ENCODE measurements around the gene SLC2A11.

Gene SLC2A11, protein sequence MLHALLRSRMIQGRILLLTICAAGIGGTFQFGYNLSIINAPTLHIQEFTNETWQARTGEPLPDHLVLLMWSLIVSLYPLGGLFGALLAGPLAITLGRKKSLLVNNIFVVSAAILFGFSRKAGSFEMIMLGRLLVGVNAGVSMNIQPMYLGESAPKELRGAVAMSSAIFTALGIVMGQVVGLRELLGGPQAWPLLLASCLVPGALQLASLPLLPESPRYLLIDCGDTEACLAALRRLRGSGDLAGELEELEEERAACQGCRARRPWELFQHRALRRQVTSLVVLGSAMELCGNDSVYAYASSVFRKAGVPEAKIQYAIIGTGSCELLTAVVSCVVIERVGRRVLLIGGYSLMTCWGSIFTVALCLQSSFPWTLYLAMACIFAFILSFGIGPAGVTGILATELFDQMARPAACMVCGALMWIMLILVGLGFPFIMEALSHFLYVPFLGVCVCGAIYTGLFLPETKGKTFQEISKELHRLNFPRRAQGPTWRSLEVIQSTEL

DNA sequence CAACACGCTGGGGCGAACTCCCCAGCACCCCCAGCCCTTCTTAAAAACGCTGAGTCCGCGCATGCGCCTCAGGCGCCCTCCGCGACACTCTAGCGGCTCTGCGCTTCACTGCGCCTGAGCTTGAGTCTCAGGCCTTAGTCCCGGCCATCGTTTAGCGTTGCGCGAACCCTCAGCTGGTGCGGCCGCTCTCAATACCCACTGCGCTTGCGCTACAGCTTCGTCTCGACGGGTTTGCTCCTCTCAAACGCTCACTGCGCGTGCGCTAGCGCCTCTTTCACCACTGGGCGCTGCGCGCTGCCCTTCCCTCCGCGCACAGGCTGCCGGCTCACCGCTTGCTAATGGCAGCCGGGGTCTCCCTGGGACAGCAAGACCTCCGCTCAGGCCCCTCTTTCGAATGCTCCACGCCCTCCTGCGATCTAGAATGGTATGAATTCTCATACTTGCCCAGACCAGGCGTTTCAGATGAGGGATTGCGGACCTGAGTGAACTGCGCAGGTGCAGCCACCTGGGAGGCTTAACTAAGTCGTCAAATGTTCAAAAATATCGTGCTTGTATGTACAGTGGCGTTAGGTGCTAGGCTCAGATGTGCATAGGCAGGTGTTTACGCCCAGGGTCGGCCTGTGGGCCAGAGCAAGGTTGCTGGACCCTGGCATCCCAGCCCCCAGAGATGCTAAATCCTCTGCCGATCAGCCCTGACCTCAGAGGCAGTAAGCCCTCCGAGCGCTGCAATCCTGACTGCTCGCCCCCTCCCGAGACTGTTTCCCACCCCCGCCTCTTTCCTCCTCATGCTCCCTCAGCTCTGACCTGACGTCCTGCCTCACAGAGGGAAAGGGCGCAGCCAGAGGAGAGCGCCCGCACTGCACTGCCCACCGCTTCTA lies at the start of gene SLC2A11:
TSS of gene SLC2A11 (plus strand) at position 270 of the 878 bp plus-strand sequence. CDS start at position 395, 125 bp downstream.
- DNase-seq: peak; percentile 56 to 97 (median 94)

DNA sequence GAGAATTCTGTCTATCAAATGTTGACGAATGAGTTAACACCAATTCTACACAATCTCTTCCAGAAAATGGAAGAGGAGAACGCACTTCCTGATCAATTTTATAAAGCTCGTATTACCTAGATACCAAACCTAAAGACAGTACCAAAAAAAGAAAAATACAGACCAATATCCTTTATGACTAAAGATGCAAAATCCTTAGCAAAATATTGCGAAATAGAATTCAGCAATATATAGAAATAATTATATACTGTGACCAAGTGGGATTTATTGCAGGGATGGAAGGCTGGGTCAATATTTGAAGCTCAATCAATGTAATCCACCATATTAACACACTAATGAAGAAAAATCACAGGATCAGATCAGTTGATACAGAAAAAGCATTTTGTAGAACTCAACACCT lies 45.3 kb upstream of the SLC2A11 start:
- no peak for DNase-seq

DNA sequence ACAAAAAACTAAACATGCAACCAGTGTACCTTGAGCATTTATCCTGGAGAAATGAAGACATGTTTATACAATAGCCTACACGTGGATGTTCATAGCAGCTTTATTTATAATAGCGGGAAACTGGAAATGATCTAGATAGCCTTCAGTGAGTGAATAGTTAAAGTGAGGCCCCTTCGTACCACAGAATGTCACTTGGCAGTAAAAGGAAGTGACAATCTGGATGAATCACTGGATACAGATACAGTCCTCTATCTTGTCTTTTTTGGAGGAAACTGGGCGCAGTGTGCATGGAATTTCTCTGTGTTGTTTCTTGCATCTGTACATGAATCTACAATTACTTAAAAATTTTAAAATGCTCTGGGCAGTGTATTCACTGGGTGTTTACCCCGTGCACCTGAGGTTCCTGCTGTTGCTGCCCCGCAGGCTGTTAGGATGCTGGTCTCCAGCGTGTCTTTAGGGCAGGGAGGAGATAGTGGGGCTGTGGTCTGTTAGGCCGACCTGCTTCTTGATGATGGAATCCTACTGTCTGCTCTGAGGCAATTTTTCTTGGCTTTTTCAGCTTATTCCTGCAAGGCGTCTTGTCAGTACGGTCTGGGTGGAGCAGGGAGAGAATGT lies 42.0 kb upstream of the SLC2A11 start:
- DNase-seq: no peak

DNA sequence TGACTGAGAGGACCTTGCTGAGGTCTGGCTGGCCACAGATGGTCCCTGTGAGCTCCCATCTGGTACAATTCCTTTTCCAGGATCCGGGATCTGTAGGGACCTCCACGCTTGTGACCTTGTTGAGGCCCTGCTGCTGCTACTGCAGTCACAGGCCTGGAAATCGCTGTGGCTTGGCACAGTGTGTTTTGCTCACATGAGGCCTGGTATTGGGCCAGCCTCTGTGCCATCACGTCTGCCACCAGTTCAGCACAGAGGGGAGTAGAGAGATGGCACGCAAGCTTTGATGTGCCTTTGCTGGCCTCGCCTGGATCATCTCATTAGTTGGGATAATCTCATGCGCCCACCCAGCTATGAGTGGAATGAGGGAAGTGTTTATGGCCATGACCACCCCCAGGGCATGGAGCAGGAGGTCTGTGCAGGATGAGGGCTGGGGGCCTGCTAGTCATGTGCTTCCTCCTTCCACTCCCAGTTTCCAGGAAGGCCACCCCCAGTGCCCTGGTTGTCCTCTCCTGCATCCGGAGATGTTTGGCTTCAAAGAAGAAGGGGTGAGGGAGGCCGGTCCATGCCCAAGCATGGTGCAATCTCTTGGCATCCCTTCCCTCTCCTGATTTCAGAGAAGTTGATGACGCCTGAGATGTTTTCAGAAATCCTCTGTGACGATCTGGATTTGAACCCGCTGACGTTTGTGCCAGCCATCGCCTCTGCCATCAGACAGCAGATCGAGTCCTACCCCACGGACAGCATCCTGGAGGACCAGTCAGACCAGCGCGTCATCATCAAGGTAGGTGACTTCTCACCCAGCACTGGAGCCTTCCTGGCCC lies 41.3 kb upstream of the SLC2A11 start:
- DNase-seq: peak in 26 of 58 donors; percentile 16 to 71 (median 36)

DNA sequence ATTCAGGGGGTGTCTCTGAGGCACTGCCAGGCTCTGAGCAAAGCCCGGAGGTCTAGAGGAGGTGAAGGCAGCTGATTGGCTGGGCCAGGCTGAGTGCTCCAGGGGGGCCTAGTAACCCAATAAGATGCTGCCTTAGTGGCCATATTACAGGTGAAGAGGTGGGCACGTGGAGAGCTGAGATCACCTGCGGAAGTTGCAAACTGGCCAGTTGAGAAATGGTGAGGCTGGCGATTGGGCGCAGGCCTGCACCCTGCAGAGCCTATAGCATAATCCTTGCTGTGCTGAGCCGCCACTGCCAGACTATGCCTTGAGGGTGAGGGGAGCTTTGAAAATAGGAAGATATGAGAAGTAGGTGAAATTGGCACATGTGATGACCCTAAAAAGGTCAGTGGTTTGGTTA lies 40.5 kb upstream of the SLC2A11 start:
- no peak for DNase-seq

DNA sequence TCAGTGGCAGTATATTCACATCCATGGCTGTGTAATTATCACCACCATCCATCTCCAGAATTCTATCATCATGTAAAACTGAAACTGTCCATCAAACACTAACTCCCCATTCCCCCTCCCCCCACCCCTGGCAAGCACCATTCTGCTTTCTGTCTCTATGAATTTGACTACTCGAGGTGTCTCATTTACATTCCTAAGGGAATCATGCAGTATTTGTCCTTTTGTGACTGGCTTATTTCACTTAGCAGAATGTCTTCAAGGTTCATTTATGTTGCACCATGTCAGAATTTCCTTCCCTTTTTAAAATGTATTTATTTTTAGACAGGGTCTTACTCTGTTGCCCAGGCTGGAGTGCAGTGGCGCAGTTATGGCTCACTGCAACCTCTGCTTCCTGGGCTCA lies 39.1 kb upstream of the SLC2A11 start:
- no peak for DNase-seq

DNA sequence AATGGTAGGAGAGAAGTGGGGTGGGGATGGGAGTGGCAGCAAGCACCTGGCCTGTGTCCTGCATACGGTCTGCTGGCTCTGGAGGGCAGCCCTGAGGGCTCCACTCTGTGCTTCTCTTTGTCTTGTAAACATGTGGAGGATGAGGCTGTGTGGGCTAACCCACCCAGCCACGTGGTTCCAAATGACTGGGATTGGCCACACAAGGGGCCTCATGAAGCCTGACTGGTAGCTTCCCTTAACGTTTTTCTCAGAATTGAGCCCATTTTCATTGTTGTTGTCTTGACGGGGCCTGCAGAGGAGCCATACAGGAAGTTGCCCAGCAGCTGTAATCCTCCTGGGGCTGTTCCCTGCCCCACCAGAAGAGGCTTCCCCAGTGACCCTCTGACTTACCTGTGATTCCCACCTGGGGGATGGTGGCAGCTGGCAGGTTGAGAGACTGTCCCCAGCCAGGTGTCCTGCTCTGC lies 36.9 kb upstream of the SLC2A11 start:
- DNase-seq: no peak

DNA sequence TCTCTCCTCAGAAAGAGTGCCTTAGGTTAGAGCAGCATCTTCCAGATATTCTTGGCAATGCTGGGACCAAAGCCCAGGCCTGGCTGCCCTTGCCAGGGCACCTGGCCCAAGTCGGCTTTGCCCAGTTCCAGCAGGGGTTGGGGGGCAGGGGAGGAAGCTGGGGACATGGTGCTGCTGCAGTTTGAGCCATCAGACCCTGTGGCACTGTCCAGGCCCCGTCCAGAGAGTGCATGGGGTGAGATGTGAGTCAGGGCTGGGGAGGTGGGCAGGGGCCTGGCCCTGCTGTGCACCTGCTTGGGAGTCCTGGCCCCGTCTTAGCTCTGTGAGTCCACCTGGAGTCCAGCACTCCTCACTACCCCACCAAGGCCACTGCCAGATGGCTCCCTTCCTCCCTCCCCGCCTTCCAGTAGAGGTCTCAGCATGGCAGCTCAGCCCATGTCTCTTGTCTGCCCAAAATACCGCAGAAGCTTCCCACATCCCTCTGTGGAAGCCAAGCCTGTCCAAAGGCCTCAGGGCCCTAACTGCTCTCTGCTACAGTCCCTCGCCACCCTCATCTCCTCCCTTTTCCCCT lies 35.5 kb upstream of the SLC2A11 start:
- DNase-seq: peak in 18 of 58 donors; percentile 17 to 70 (median 36)

DNA sequence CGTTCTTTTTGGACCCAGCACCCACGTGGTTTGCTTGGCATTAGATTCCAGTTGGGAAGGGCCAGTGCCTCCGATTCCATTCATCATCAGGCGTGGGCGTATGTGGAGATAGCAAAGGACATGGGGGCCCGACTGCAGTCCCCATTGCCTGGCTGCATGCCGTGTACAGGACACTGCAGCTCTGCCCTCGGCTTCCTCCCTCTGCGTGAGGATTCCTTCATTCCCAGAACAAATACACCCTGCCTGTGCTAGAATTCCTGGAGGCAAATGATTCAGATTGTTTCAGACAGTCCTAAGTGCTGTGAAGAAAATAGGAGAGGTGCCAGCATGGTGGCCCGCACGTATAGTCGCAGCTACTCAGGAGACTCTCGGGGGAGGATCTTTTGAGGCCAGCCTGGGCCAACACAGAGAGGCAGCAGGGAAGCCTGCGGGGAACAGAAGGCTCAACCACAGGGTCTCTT lies 34.3 kb upstream of the SLC2A11 start:
- no peak for DNase-seq

DNA sequence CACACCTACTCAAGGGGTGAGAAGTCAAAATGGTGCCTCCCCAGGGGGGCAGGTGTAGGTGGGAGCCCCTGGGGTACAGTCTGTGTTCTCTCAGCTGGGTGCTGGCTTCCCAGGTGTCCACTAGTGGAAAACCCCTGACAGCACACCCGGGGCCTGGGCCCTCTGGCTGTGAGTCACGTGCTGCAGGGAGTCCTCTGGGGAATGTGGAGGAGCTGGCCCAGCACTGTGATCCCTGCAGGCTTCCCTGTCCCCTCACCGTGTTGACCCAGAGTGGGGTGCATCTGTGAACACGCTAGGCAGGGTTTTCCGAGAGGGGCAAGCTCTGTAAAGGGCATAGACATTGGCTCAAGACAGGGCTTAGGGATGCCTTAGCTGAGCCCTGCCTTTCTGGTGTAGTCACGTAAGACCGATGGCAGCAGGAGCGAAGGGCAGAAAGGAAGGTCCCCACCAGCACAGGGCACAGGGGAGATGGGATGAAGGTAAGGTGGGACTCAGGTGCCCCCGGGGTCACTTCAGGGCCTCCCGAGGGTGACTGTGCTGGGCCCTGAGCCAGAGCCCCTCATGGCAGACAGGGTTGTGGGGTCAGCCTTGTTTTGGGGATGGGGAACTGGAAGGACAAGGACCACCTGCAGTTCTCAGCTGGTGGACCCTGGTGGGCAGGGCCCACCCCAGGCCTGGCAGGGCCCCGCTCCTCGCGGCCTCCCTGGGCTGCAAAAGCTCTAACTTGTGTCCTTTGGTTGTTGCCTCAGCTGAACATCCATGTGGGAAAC lies 33.0 kb upstream of the SLC2A11 start:
- DNase-seq: no peak

DNA sequence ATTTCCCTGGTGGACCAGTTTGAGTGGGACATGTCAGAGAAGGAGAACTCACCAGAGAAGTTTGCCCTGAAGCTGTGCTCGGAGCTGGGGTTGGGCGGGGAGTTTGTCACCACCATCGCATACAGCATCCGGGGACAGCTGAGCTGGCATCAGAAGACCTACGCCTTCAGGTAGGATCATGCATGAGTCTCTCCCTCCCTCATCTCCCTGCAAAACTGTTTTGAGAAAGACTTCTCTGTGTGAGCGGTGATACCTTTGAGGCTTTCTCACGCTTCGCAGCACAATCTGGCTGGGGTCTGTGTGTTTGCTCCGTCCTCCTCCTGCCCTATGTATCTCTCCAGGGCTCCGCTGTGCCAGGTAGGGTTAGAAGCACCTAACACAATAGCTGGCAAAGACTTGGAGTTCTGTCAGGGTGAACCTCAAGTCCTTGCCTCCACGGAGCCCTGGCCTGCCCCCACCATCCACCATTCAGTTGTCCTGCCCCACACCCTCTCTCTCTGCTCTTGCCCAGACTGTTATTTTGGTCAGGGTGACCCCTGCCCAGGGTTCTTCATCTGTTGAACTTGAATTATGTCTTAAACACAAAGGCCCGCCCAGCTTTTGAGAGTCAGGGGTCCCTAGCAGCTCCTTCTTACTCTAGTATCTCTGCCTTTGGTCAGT lies 32.3 kb upstream of the SLC2A11 start:
- no peak for DNase-seq

DNA sequence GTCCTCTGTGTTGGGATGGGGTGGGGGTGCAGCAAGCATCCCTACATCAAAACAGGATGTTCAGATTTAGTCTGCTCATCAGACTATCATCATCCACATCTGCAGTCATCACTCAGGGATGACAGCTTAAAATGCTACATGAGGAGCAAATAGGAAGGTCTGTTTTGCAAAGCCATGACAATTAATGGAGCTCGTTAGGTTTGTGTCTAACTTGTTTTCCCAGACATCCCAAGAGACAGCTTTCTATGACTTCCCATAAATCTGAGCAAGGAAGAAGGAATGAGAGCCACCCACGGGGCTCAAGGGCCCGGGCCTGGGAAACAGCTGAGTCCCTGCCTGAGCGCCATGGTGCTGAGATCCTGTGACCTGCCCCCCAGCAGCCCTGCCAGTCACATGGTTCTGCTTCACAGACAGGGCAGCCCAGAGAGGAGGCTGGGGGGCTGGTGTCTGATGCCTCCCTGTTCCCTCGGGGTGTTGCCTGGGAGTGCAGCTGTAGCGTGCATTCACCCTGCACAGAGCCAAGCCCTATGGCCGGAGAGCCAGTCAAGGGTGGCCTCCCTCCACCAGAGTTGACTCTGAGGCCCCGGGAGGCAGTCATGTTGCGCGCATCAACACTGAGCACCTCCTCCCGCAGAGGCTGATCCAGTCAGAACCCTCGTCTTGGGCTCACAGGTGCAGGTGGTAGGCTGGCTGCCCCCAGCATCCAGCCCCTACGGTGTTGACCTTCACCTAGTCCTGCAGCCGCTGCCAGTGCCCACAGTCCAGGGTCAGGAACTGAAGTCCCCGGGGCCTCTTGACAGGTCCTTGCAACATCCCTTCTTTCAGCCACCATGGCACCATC lies 30.9 kb upstream of the SLC2A11 start:
- no peak for DNase-seq

DNA sequence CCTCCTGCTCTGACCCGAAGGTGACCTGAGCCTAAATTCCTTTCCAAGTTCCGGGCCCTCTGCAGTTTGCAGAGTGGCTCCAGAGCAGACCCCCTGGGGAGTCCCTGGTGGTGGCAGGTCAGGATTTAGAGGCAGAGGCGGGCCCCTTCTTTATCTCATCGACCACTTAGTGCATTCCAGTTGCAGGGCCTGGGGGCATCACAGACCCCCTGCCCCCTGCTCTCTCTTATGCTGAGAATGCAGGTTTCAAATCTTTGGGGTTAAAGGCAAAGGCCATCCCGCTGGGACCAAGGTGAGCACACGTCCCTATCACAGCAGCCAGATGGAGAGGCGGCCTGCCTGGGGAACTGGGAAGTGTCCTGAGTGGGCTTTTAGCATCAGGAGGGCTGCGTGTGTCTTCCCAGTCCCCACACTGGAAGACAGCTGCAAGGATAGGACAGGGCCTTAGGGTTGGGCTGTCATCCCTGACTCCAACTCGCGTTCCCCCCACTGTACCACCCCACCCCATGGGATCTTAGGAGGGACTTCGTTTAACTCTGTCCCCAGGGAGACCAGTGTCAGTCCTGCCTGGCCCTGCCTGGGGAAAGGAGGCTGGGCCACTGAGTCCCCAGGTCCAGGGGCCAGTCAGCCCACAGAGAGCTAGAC lies 30.2 kb upstream of the SLC2A11 start:
- no peak for DNase-seq

DNA sequence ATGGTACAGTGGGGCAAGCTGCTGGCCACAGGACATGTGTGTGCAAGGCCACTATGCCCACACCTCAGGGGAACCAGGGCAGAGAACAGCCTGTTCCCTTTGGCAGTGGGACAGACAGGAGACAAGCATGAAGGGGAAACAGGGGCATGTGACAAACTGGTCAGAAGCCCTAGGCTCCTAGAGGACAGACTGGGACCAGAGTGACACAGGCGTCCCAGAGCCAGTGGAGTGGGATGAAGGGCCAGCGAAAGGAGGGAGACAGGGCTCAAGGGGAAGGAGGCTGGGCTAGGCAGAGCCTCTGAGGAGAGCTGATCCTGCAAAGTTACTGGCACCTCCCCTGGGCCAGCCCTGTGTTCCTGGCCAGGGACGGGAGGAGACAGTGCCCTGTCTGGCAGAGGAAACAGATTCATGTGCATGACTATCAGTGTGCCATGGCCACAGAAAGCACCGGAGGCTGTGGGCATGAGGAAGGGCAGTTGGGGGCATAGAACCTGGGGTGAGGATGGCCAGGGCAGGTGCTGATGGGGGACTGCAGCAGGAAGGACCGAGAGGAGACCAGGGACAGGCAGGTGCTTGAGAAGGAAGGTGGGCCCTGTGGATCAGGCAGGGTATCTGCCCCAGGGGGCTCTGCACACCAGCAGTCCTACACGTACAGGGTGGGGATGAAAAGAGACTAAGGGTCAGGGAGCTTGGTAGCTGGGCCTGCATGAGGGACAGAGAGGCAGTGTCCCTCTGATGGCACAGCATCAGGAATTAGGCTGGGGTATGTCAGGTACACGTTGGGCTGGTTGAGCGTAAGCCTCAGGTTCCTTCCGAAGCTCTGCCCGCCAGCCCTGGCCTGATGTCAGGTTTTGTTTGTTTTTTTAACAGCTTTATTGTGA lies 28.6 kb upstream of the SLC2A11 start:
- DNase-seq: peak in 6 of 58 donors; percentile 14 to 40 (median 30)

DNA sequence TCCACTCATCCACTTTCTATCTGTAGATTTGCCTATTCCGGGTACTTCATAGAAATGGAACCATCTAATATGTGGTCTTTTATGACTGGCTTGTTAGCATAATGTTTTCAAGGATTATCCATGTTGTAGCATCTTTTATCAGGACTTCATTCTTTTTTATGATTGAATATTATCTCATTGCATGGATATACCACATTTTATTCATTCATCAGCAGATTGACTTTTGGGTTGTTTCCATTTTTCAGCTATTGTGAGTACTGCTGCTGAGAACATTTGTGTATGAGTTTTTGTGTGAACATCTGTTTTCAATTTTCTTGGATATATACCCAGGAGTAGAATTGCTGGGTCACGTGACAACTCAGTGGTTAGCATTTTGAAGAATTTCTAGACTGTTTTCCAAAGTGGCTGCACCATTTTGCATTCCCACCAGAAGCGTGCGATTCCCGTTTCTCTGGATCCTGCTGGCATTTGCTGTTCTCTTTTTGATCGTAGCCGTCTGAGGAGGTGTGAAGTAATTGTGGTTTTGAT lies 27.8 kb upstream of the SLC2A11 start:
- DNase-seq: peak in 2 of 58 donors; percentile 16 to 21

DNA sequence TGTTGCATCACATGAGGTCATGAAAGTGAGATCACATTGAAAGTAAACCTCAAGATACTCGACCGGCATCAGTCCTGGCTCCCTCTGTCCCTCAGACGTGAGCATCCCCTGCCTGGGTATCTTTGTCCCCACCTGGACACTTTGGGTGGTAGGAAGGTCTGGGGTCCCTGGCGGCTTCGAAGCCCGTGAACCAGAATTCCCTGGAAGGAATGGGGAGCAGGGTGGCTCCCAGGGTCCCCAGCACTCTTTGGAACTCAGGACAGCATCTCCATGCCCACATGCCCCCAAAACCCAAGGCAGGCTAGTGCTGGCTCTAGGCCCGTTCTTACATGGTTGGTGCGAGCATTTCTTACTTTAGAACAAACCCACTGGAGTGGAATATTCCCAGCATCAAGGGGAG lies 26.4 kb upstream of the SLC2A11 start:
- DNase-seq: no peak
